ENCODE measurements around the gene LYPLAL1.

LYPLAL1 gene

GRCh38 chr1:219173758-219174459, at the start of gene LYPLAL1:
TSS of gene LYPLAL1 (plus strand) at chr1:219173878. CDS start at chr1:219173891, 13 bp downstream.
- peak; percentile 36 for DNase-seq (ENCODE audit: low read depth)

GRCh38 chr1:219124163-219124562, 49.5 kb upstream of the LYPLAL1 start:
- DNase-seq (ENCODE audit: low read depth) = no peak

GRCh38 chr1:219125342-219125741, 48.3 kb upstream of the LYPLAL1 start:
- no peak for DNase-seq (ENCODE audit: low read depth)

GRCh38 chr1:219126377-219126776, 47.3 kb upstream of the LYPLAL1 start:
- no peak for DNase-seq (ENCODE audit: low read depth)

GRCh38 chr1:219128957-219129356, 44.7 kb upstream of the LYPLAL1 start:
- no peak for DNase-seq (ENCODE audit: low read depth)

GRCh38 chr1:219130366-219130935, 43.2 kb upstream of the LYPLAL1 start:
- no peak for DNase-seq (ENCODE audit: low read depth)

- no peak for DNase-seq (ENCODE audit: low read depth)
Observed at GRCh38 chr1:219132939-219133338, 40.7 kb upstream of the LYPLAL1 start.

- no peak for DNase-seq (ENCODE audit: low read depth)
Observed at GRCh38 chr1:219138747-219139146, 34.9 kb upstream of the LYPLAL1 start.

- no peak for DNase-seq (ENCODE audit: low read depth)
Observed at GRCh38 chr1:219140303-219140877, 33.3 kb upstream of the LYPLAL1 start.

- DNase-seq (ENCODE audit: low read depth) = no peak
Observed at GRCh38 chr1:219143735-219144134, 29.9 kb upstream of the LYPLAL1 start.

- DNase-seq (ENCODE audit: low read depth) = no peak
Observed at GRCh38 chr1:219144658-219145315, 28.9 kb upstream of the LYPLAL1 start.

GRCh38 chr1:219147571-219148019, 26.1 kb upstream of the LYPLAL1 start:
- DNase-seq (ENCODE audit: low read depth) = no peak

GRCh38 chr1:219149009-219149577, 24.6 kb upstream of the LYPLAL1 start:
- no peak for DNase-seq (ENCODE audit: low read depth)

- DNase-seq (ENCODE audit: low read depth) = no peak
Observed at GRCh38 chr1:219149953-219150352, 23.7 kb upstream of the LYPLAL1 start.

- no peak for DNase-seq (ENCODE audit: low read depth)
Observed at GRCh38 chr1:219150913-219151312, 22.8 kb upstream of the LYPLAL1 start.

- DNase-seq (ENCODE audit: low read depth) = no peak
Observed at GRCh38 chr1:219151467-219151866, 22.2 kb upstream of the LYPLAL1 start.

- no peak for DNase-seq (ENCODE audit: low read depth)
Observed at GRCh38 chr1:219152751-219153150, 20.9 kb upstream of the LYPLAL1 start.

GRCh38 chr1:219153723-219154122, 20.0 kb upstream of the LYPLAL1 start:
- no peak for DNase-seq (ENCODE audit: low read depth)

- no peak for DNase-seq (ENCODE audit: low read depth)
Observed at GRCh38 chr1:219155135-219155534, 18.5 kb upstream of the LYPLAL1 start.

- DNase-seq (ENCODE audit: low read depth) = no peak
Observed at GRCh38 chr1:219159946-219160645, 13.6 kb upstream of the LYPLAL1 start.

- DNase-seq (ENCODE audit: low read depth) = no peak
Observed at GRCh38 chr1:219160967-219161366, 12.7 kb upstream of the LYPLAL1 start.

GRCh38 chr1:219161371-219161770, 12.3 kb upstream of the LYPLAL1 start:
- DNase-seq (ENCODE audit: low read depth) = no peak

All from GM04503 (cell line).